Hepatocyte (in vitro differentiated cells): ENCODE data around the gene TSPAN8. TPM values are rescaled to one million over a fixed set of nuclear protein-coding genes. Genes with fewer than 3 reads are reported as not detected.

ENCODE experiments used
- DNase-seq: peaks from one replicate; pipeline ENCODE4 v3.0.0-alpha.2; 2016; ENCODE audit warnings: low spot score
- H2AFZ ChIP-seq: fragments of 200-600 bp; sonication (generic); 2 replicates; pipeline ENCODE4 v1.6.0; 2016; ENCODE audit warnings: antibody characterized with exemption, mild to moderate bottlenecking
- H3K27ac ChIP-seq: fragments of 200-600 bp; sonication (generic); 2 replicates; pipeline ENCODE4 v1.5.1; 2016; ENCODE audit warnings: mild to moderate bottlenecking
- H3K27me3 ChIP-seq: fragments of 200-600 bp; sonication (generic); 2 replicates; pipeline ENCODE4 v1.6.1; 2016
- H3K36me3 ChIP-seq: fragments of 200-600 bp; sonication (generic); replicated peaks from 2 replicates; pipeline ENCODE4 v1.5.1; 2016; ENCODE audit warnings: low read depth; ENCODE audit not compliant: insufficient read depth
- H3K4me1 ChIP-seq: fragments of 200-600 bp; sonication (generic); 2 replicates; pipeline ENCODE4 v1.5.1; 2016; ENCODE audit warnings: mild to moderate bottlenecking, moderate library complexity; ENCODE audit not compliant: insufficient read depth
- H3K4me2 ChIP-seq: fragments of 200-600 bp; sonication (generic); 2 replicates; pipeline ENCODE4 v1.6.0; 2016
- H3K4me3 ChIP-seq: fragments of 200-600 bp; sonication (generic); 2 replicates; pipeline ENCODE4 v1.5.1; 2016; ENCODE audit warnings: mild to moderate bottlenecking
- H3K79me2 ChIP-seq: fragments of 200-600 bp; sonication (generic); 2 replicates; pipeline ENCODE4 v1.6.0; 2017; ENCODE audit warnings: mild to moderate bottlenecking
- H3K9me2 ChIP-seq: fragments of 200-600 bp; sonication (generic); replicated peaks from 2 replicates; pipeline ENCODE4 v1.6.0; 2017; ENCODE audit warnings: mild to moderate bottlenecking; ENCODE audit not compliant: insufficient read depth
- H3K9me3 ChIP-seq: fragments of 200-600 bp; sonication (generic); 2 replicates; pipeline ENCODE4 v1.5.1; 2016; ENCODE audit warnings: low read depth, mild to moderate bottlenecking
- H4K20me1 ChIP-seq: fragments of 200-600 bp; sonication (generic); 2 replicates; pipeline ENCODE4 v1.6.0; 2016; ENCODE audit warnings: mild to moderate bottlenecking; ENCODE audit not compliant: insufficient read depth, poor library complexity, severe bottlenecking
- EZH2 ChIP-seq: fragments of 200-600 bp; sonication (generic); IDR thresholded peaks from 2 replicates; pipeline ENCODE4 v1.6.1; 2016; ENCODE audit warnings: antibody characterized with exemption, mild to moderate bottlenecking, borderline replicate concordance
- EZH2phosphoT487 ChIP-seq: fragments of 200-600 bp; sonication (generic); IDR thresholded peaks from one replicate; pipeline ENCODE4 v1.6.1; 2018; ENCODE audit warnings: antibody characterized with exemption, mild to moderate bottlenecking, low read depth, moderate library complexity; ENCODE audit not compliant: unreplicated experiment, severe bottlenecking
- WGBS: methylation state at CpG from one replicate; pipeline ENCODE4 v1.1.6; 2016; ENCODE audit warnings: low lambda C conversion rate; ENCODE audit errors: missing lambda C conversion rate; 5-methylcytosine and 5-hydroxymethylcytosine counted together
- polyA plus RNA-seq: library from polyadenylated mRNA; unstranded; fragments of >200 nt; fragmentation: Nextera tagmentation; extraction: Ambion mirVana; gene quantifications from 2 replicates; pipeline ENCODE4 v1.2.1, GENCODE V29; 2016
- total RNA-seq: library from RNA; depleted of rRNA; stranded (reverse); fragments of >200 nt; gene quantifications from 2 replicates; pipeline ENCODE4 v1.2.3, GENCODE V29; 2014
- TF ChIP-seq, protein P1 (sequence below): fragments of 200-600 bp; sonication (generic); IDR thresholded peaks from 2 replicates; pipeline ENCODE4 v1.5.1; 2016; ENCODE audit warnings: antibody characterized with exemption, mild to moderate bottlenecking; ENCODE audit not compliant: poor library complexity

Gene TSPAN8
- total and polyA plus RNA-seq, 2 experiments from 2014 or later: 312 to 639 TPM

GRCh38 chr12:71186571-71187288 is 28.9 kb upstream of the TSPAN8 start:
- WGBS: 92% methylated on average over 5 of the region's 5 CpGs
- H4K20me1 ChIP-seq: no peaks in the 10 kb centered on the region
- no peak overlapping the region for H3K4me2 ChIP-seq
- H3K79me2 ChIP-seq: no peaks in the 10 kb centered on the region
- H3K27ac ChIP-seq: no peak overlapping the region
- H3K27me3 ChIP-seq: no peaks in the 10 kb centered on the region
- no peak for DNase-seq
- no peaks in the 10 kb centered on the region for H3K36me3 ChIP-seq
- no peak for TF ChIP-seq EZH2phosphoT487
- TF ChIP-seq EZH2: no peak
- TF ChIP-seq, protein P1, sequence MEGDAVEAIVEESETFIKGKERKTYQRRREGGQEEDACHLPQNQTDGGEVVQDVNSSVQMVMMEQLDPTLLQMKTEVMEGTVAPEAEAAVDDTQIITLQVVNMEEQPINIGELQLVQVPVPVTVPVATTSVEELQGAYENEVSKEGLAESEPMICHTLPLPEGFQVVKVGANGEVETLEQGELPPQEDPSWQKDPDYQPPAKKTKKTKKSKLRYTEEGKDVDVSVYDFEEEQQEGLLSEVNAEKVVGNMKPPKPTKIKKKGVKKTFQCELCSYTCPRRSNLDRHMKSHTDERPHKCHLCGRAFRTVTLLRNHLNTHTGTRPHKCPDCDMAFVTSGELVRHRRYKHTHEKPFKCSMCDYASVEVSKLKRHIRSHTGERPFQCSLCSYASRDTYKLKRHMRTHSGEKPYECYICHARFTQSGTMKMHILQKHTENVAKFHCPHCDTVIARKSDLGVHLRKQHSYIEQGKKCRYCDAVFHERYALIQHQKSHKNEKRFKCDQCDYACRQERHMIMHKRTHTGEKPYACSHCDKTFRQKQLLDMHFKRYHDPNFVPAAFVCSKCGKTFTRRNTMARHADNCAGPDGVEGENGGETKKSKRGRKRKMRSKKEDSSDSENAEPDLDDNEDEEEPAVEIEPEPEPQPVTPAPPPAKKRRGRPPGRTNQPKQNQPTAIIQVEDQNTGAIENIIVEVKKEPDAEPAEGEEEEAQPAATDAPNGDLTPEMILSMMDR: no peak
- peaks cover 14% of the 10 kb centered on the region for H3K4me1 ChIP-seq
- H3K4me3 ChIP-seq: no peak overlapping the region
- no peak overlapping the region for H2AFZ ChIP-seq
- no peaks in the 10 kb centered on the region for H3K9me2 ChIP-seq
- no peaks in the 10 kb centered on the region for H3K9me3 ChIP-seq

GRCh38 chr12:71183846-71184245 is 26.0 kb upstream of the TSPAN8 start:
- H3K4me2 ChIP-seq: no peak overlapping the region
- H3K4me1 ChIP-seq: peaks cover 14% of the 10 kb centered on the region
- H3K9me3 ChIP-seq: no peaks in the 10 kb centered on the region
- H3K27me3 ChIP-seq: no peaks in the 10 kb centered on the region
- no peak overlapping the region for H2AFZ ChIP-seq
- H3K9me2 ChIP-seq: no peaks in the 10 kb centered on the region
- no peak for TF ChIP-seq EZH2phosphoT487
- TF ChIP-seq, protein P1: no peak
- TF ChIP-seq EZH2: no peak
- no peak for DNase-seq
- H3K79me2 ChIP-seq: no peaks in the 10 kb centered on the region
- no peak overlapping the region for H3K4me3 ChIP-seq
- no peaks in the 10 kb centered on the region for H3K36me3 ChIP-seq
- H3K27ac ChIP-seq: peak overlapping the region; percentile 56
- H4K20me1 ChIP-seq: no peaks in the 10 kb centered on the region

DNA sequence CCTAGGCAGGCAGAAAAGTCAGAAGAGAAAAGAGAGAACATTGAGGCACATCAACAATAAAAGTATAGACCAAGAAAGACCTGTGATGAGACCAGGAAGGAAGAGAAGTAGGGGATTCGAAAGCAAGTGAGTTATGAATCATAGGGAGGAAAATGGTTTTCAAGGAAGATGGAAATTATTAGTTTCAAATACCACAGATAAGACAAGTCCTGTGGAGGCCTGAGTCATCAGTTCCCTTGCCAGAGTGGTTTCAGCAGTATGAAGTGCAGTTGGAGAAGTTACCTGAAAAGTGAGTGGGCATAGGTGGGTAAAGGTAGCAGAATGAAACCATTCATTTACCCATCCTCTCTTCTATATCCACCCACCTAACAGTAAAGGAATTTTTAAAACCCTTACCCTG is 25.2 kb upstream of the TSPAN8 start:
- Histone ChIP-seq H3K4me3 (no peak overlapping the region), H3K4me2 (no peak overlapping the region), H3K9me2 (no peaks in the 10 kb centered on the region), H4K20me1 (no peaks in the 10 kb centered on the region), H3K36me3 (no peaks in the 10 kb centered on the region), H3K4me1 (peaks cover 14% of the 10 kb centered on the region), H3K27me3 (no peaks in the 10 kb centered on the region), H2AFZ (peak overlapping the region; percentile 25), H3K79me2 (no peaks in the 10 kb centered on the region), H3K27ac (peak overlapping the region; percentile 79), H3K9me3 (no peaks in the 10 kb centered on the region)
- no peak for TF ChIP-seq EZH2
- TF ChIP-seq, protein P1: no peak
- no peak for TF ChIP-seq EZH2phosphoT487
- DNase-seq: peak; percentile 45
- WGBS: 70% methylated on average over 1 of the region's 1 CpG

DNA sequence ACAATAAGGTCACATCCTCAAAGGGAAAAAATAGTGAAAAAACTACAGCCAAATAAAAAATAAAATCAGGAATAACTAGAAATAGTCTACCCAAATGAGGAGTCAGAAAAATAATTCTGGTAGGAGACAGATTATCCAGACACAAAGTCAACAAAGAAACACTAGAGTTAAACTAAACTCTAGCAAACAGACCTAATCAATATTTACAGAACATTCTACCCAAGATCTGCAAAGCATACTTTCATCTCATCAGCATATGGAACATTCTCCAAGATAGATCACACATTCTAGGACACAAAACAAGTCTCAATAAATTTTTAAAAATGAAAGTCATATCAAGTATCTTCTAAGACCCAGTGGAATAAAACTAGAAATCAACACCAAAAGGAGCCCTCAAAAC is 20.4 kb upstream of the TSPAN8 start:
- no peak for DNase-seq
- H4K20me1 ChIP-seq: no peaks in the 10 kb centered on the region
- H3K9me2 ChIP-seq: no peaks in the 10 kb centered on the region
- H3K4me2 ChIP-seq: no peak overlapping the region
- H3K27ac ChIP-seq: no peak overlapping the region
- H3K4me3 ChIP-seq: no peak overlapping the region
- H3K27me3 ChIP-seq: no peaks in the 10 kb centered on the region
- H3K79me2 ChIP-seq: no peaks in the 10 kb centered on the region
- H2AFZ ChIP-seq: no peak overlapping the region
- TF ChIP-seq, protein P1: no peak
- TF ChIP-seq EZH2phosphoT487 (no peak), EZH2 (no peak)
- no peaks in the 10 kb centered on the region for H3K9me3 ChIP-seq
- H3K4me1 ChIP-seq: peaks cover 6% of the 10 kb centered on the region
- H3K36me3 ChIP-seq: no peaks in the 10 kb centered on the region
